HK-2 (cell line): ENCODE measurements around the gene CMTM8.
"Not testable (repeated sequence)": the region's sequence is repeated elsewhere in the genome, so short reads cannot be mapped to it uniquely, and the experiment has no call there.

Source experiments
- DNase-seq: peaks from one replicate; pipeline ENCODE4 v3.0.0-alpha.2; 2018; ENCODE audit not compliant: unreplicated experiment

The CMTM8 gene, protein sequence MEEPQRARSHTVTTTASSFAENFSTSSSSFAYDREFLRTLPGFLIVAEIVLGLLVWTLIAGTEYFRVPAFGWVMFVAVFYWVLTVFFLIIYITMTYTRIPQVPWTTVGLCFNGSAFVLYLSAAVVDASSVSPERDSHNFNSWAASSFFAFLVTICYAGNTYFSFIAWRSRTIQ

DNA sequence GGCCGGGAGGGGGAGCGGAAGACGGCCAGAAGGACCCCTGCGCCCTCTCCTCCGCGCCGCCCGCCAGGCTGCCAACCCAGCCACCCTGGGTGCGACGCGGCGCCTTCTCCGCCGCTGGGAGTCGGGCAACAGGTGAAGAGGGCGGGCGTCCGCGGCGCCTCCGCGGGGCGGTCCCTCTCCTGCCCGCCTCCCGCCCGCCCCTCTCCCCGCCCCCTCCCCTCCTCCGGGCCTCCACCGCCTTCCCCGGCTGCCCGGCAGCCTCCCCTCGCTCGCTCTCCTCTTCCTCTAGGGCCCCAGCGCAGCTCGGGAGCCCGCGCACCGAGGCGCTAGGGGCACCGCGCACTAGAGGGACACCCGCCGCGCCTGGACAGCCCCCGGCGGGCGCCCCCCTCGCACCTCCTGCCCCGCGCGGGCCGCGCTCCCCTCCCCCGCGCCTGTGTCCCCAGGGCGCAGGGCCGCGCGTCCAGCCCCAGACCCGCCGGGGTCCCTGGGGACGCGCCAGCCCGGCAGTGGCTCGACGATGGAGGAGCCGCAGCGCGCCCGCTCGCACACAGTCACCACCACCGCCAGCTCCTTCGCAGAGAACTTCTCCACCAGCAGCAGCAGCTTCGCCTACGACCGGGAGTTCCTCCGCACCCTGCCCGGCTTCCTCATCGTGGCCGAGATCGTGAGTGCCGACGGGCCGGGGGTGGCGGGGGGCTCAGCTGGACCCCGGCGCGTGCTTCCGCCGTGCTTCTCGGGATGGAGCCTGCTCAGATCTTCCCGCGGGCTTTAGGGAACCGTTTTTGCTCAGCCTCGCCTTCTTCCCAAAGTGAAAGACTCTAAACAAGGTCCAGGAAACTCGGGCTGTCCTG lies at the start of gene CMTM8:
CMTM8 (plus strand) TSS at position 228 of the 854 bp plus-strand sequence; CDS start at position 521, 293 bp downstream.
- peak; percentile 53 for DNase-seq

DNA sequence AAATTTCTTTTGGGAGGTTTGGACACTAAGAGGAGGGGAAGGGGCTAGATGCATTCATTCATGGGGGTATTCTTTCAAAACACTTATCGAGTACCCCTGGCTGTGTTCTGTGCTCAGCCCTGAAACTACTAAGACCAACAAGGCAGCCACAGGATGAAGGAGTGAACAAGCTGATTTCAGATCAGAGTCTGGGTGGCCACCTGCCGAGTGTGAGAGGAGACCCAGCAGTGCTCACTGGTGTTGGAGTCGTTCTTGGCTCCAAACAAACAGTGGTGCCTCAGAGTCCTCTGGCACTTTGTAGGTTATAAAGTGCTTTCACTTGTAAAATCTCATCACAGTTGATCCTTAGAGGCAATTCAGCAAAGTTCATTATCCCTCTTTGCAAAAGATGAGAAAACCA lies 48.8 kb upstream of the CMTM8 start:
- no peak for DNase-seq

DNA sequence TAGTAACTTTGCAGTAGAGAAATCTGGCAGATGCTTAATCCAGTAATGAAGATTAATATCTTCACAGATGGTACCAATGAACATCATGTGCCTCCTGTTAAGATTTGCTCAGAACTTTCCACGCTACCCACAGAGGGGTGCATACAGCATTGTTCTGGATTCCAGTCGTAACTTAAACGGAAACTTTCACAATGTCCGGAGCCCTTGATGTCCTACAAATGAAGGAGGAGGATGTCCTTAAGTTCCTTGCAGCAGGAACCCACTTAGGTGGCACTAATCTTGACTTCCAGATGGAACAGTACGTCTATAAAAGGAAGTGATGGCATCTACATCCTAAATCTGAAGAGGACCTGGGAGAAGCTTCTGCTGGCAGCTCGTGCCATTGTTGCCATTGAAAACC lies 47.9 kb upstream of the CMTM8 start:
- DNase-seq = not testable (repeated sequence)

DNA sequence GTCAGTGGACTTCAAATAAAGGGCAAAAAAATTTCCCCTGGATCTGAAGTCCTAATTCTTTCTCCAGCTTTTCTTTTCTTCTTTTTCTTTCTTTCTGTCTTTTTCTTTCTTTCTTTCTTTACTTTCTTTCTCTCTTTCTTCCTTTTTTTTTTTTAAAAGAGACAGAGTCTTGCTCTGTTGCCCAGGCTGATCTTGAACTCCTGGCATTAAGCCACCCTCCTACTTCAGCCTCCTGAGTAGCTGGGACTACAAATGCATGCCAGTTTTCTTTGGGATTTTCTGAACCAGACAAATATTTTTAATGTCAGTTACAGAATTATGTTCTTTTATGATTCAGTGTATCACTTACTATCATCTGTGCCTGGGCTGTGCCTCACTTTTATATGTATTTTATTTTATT lies 45.4 kb upstream of the CMTM8 start:
- DNase-seq = no peak

DNA sequence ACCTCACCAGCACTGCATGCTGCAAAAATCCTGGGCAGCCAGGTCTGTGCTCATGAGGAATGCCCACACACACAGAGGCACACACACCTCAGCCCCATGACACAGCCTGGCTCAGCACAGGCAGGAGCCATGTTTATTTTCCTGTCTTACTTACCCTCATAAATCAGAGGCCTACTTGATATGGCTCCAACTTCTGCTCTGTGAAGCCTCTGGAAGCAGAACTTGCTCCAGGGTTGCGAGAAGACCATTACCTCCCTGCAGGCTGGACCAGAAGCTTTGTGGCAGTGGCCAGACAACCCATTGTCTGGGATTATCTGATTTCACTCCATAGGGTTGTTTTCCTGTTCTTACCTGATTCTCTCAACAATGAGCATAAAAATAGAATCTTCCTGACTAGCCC lies 43.8 kb upstream of the CMTM8 start:
- DNase-seq = no peak

DNA sequence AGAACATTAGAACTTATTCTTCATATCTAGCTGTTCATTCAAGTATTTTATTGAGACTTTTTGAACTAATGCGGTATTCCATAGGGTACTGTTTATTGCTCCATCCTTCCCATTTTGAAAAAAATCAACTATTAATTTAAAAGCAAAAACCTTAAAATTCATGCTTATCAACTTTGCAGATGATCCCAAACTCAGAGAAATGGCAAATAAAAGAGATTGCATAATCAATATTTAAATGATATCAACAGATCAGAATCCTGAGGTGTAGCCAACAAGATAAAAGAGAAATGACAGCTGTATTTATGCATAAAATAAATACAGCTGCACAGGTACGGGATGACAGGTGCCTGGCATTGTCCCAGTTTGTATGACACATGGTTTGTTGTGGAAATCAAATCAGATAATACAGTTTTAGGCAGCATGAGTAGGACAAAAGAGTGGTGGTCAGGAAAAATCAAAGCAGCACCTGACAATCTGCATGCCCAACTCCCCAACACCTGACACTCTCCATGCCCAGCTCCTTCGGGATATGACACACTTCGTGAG lies 42.4 kb upstream of the CMTM8 start:
- no peak for DNase-seq

DNA sequence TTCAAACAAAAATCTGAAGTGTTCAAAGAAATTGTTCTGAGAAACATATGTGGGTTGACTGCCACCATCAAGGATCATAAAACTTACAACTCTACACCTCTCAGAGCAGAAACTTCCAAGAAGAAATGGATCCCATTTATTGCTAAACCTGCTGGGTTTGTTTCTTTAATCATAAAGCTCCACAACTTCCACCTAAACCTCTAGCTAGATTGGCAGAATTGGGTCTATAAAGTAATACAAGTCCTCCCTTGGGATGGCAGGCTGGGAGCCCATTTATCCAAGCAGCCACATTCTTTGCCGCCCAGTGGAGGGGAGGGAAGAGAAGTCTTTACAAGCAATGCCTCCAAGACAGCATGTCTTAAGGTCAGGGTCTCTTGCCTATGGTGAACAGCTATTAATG lies 40.5 kb upstream of the CMTM8 start:
- no peak for DNase-seq

DNA sequence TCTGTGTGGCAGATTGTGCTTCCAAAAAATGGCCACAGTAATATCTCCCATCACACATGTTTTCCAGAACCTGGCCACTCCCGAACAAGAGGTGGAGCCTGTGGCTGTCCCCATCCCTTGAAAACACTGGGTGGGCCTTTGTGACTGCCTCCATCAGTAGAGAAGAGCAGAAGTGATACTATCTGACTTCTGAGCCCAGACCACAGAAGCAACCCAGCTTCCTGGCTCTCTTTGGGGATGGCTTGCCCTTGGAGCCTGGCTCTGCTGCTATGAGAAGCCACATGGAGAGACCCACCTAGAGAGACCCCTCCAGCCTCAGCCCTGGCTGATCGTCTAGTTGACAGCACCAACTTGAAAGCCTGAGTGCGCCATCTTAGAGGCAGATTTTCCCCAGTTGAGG lies 39.8 kb upstream of the CMTM8 start:
- DNase-seq = no peak

DNA sequence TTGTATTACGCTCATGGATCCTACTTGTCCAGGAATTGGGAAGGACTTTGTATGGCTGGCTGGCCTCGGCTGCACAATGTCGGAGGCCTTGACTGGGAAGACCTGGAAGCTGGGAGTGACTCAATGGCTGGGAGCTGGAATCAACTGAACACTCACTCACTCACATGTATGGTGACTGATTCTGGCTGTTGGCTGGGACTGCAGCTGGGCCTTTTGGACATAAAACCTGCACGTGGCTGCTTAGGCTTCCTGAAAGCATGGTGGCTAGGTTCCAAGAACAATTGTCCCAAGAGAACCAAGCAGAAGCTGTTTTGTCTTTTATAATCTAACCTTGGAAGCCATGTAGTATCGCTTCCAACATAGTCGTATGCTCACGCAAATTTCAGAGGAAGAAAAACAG lies 38.0 kb upstream of the CMTM8 start:
- DNase-seq = no peak

DNA sequence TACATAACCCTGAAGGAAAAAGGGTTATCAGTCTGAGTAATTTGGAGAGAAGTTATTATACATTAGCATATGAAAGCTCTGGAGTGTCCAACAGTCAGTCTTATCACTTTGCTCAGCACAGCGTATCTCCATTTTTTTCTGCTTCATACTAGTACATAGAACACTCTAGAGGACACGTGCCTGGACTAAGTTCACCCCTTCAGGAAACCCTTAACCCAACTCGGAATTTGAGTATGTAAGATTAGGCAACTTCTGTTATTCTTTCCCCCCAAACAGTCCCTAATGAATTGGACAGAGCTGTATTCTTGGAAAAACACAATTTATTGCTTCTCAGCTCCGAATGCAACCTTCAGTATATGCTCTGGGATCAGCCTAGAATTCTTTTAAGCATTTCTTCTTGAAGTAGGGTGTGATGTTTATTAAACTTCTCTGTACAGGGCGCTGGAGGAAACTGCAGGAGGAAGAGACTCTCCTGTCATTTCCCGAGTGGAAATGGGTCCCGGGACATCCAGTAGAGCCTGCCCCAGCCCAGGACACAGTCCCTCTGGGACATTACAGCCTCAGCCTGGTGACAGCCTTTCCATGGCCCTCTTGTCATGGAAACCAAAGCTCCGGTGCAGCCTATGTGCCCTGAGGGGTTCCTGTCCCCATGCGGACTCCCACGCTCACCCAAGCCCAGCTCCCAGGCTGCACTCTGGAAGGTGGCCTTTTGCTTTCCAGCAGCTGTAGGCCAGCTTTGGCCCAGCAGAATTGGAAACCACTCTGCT lies 37.3 kb upstream of the CMTM8 start:
- DNase-seq = no peak

DNA sequence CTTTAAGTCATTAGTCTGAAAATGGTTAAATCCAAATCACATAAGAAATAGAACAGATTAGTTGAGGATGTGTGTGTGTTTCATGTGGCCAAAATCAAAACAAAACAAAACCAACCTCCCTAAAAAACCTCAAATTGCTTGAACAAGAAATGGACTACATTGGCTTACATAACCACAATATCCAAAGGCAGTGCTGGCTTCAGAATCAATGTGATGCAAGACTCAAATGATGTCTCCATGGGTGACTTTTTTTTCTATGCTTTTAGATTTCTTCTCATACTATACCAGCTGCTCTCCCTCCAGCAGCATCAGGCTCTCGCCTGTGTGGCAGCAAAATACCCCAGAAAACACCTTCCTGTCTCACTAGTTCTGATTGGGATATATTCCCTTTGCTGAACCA lies 36.0 kb upstream of the CMTM8 start:
- DNase-seq = no peak

DNA sequence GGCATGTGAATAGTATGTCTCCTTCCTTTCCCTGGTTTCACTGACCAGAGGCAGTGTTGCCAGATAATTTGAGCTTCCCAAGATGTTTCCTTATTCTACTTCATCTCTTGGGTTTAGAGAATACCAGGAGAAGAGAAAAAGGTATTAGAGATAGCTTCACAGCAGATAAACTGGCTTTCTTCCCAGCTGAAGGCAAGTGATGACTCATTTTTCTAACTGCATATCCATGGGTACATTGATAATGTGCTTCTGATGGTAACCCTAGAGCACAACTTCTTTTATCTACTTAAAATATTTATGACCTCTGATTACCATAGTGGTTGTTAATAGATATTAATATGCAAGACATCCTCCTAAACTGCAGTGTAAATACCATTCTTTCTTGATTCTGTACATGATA lies 34.6 kb upstream of the CMTM8 start:
- no peak for DNase-seq

DNA sequence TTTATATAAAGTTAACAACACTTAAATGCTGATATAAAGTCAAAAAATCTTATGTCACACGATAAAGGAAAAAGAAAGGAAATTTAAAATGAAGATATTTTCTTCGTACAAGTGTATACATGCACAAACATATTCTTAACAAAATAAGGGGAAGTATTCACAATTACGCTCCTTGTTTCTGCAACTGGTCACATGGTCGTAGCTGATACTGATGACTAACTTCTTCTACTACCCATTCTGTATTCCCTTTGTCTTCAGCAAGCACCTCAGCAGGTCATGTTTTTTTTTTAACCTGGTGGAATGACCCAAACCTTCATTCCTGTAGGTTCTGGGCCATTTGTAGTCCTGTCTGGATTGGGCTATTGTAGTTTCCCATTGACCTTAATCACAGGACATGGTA lies 30.0 kb upstream of the CMTM8 start:
- no peak for DNase-seq

DNA sequence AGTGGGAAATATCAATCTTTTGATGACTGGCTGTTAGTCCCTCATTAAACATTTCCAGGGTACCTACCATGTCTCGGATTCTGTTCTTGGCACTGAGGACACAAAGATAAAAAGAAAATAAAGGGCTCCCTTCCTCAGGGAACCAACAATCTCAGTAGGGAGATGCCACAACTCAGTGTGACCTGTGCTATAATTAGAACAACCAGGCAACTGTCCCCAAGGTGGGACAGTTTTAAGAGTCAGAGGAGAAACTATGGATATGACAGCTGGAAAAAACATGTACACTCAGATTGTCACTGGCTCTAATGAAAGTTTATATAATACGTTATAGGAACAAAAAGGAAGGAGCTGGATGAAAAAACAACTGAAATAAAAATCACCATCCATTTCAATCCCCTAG lies 23.3 kb upstream of the CMTM8 start:
- no peak for DNase-seq

DNA sequence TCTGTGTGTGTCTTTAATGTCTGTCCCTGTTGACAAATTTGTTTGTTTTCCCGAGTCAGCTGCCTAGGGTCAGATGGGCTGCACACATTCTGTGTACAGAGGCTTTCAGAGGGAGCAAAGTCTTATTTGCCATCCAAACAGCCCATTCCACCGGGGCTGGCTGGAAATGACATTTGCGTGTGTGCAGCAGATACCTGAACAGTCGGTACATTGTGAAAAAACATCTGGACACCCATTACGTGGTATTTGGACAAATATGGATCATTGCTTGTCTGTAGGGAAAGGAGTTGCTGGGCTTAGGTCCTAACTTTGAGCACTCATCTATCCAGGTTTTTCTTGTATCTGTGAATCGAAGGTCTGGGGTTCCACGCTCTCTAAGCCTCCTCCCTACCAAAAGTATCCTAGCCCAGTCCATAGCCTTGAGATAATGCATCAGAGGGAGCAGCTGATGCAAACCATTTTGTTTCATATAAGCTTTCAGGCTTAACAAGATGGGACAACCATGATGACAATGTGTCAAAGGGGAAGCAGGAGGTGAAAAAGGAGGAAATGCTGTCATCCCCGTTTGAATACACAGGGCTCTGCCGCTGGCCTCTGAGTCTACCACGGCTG lies 22.2 kb upstream of the CMTM8 start:
- no peak for DNase-seq

DNA sequence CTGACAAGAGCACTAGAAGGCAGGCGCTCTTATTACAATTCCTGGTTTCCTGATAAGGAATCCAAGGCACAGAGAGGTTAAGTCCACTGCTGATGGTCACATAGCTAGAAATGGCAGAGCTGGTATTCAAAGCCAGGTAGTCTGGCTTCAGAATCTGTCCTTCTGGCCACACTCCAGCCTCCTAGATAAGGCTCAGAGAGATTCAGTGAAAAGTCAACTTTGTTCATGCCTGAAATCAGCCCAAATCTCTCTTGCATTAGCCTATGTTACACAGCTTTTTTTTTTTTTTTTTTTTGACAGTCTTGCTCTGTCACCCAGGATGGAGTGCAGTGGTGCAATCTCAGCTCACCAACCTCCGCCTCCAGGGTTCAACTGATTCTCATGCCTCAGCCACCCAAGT lies 21.1 kb upstream of the CMTM8 start:
- DNase-seq = no peak

DNA sequence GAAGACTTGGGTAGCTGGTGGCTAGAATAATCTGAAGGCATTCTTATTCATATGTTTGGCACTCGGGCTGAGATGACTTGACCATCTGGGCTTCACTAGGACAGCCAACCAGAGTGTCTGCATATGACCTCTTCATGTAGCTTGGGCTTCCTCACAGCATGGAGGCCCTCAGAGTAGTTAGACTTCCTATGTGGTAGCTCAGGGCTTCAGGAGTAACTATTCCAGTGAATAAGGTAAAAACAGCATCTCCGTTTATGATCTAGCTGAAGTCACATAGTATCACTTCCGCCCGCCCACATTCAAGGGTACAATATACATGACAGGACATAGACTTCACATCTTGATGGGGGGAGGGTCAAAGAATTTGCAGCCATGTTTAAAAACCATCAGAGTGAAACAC lies 18.9 kb upstream of the CMTM8 start:
- DNase-seq = no peak

DNA sequence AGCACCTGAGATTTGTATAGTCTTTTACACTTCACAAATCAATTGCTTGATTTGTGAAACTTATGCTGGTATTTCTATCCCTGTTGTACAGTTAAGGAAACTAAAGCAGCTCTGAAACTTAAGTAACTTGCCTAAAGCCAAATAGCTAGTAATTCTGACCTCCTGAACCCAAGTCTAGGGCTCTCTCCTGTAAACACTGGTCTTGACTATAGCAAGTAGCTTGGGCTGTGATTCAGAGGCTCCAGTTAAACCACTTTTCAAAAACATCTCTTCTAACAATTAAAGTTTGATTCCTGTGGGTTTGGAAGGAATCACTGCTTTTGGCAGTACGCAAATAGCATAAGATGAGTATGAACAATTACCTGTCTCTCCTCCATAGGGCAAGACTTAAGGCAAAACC lies 18.5 kb upstream of the CMTM8 start:
- no peak for DNase-seq

DNA sequence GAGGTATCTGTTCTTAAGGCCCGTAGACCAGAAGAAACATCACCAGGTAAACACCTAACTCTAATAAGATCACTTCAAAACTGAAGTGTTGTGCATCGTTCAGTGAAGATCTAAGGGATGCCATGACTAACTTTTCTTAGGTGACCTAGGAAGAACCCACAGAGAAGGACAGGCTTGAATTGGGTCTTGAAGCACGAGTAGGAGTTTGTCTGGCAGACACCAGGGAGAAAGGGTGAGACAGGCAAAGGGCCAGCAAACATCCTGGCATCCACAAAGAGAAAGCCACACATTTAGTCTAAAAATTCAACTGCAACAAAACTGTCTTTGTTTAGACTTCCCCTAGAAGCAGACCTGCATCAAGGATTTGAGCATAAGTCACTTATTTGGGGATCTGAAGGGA lies 15.5 kb upstream of the CMTM8 start:
- no peak for DNase-seq

DNA sequence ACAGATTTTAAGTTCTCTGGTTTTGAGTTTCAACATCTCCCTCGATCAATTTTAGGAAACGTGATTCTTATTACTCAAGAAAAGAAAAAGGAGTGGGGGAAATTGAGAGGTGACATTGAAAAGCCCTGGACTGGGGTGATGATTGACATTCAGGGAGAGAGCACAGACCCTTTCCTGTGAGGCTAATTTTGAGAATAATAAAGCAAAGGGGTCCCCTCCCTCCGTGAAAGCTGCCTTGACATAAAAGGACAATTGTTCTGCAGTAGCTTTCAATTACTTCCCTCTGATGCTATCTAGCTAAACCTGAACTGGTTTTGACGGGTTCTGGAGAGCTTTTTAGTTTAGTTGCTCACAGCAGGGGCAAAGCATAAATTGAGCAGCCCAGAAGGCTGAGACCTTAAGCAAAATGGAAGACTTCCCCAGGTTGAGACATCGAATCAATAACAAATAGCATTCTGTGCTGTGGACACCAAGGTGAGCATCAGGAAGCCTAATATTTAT lies 14.4 kb upstream of the CMTM8 start:
- no peak for DNase-seq

DNA sequence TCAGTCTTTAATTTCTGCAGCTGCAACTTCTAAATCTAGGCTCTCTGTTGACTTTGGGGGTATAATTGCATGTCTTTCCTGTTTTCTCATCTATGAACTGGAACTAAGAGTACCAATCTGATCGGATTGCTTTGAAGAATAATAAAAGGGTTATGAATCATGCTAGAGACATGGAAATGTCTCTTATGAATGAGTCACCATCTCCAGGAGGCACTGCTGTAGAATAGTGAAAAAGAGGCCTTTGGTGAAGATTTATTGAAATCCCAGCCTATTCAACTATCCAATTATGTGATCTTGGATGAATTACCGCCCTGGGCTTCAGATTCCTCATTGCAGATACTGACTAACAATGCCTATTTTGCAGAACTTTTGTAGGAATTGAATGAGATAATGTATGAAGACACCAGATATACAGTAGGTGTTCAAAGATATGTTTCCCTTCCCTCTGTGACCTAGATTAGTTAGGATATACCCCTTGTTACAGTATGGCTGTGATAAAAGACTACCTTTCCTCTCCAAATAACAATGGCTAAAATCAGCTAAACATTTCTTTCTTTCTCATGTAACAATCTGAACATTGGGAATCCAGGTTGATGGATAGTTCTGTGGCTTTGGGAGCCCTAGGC lies 11.5 kb upstream of the CMTM8 start:
- DNase-seq = no peak

DNA sequence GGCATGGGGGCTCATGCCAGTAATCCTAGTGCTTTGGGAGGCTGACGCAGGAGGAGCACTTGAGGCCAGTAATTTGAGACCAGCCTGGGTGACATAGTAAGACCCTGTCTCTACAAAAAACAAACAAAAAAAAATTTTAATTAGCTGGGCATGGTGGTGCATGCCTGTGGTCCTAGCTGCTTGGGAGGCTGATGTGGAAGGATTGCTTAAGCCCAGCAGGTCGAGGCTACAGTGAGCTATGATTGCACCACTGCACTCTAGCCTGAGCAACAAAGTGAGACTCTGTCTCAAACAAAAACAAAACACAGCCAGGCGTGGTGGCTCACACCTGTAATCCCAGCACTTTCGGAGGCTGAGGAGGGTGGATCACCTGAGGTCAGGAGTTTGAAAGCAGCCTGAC lies 9.7 kb upstream of the CMTM8 start:
- not testable (repeated sequence) for DNase-seq
